ENCODE results near the gene ZGLP1. TPM values are rescaled to one million over a fixed set of nuclear protein-coding genes. Genes with fewer than 3 reads are reported as not detected.

ZGLP1 gene
- total RNA-seq, 1 experiment from 2014 or later = 5.0 TPM

DNA sequence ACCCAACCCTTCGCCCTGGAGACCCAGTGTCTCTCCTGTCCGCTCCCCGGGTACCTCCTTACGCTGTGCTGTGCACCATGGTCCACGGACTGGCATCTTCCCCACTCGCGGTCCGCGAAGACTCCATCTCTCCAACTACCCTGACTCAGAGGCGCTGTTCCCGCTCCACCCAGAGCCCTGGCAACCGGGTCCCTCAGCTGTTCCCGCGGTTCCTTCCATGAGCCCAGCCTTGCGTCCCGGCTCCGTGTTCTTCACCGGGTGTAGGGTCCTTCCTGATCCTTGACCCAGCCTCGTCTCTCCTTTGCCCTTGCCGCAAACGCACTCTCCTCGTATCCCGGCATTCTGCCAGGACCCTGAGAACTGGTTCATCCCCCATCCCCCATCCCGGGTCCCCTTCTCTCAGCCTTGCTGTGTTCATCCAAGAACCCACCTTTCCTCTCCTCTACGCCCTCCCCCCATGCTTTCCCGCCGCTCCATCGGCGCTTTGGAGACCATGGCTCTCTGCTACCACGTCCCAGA lies 19.2 kb downstream of the ZGLP1 start:
- TF ChIP-seq, protein P1, sequence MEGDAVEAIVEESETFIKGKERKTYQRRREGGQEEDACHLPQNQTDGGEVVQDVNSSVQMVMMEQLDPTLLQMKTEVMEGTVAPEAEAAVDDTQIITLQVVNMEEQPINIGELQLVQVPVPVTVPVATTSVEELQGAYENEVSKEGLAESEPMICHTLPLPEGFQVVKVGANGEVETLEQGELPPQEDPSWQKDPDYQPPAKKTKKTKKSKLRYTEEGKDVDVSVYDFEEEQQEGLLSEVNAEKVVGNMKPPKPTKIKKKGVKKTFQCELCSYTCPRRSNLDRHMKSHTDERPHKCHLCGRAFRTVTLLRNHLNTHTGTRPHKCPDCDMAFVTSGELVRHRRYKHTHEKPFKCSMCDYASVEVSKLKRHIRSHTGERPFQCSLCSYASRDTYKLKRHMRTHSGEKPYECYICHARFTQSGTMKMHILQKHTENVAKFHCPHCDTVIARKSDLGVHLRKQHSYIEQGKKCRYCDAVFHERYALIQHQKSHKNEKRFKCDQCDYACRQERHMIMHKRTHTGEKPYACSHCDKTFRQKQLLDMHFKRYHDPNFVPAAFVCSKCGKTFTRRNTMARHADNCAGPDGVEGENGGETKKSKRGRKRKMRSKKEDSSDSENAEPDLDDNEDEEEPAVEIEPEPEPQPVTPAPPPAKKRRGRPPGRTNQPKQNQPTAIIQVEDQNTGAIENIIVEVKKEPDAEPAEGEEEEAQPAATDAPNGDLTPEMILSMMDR (IDR thresholded peaks at IDR 0.05 in 2 of 3, conservative IDR thresholded peaks at IDR 0.05 in 1 of 3; ENCODE audit: borderline replicate concordance in 1 of 3, insufficient read depth in 1 of 3, low read depth in 2 of 3, low read length in 2 of 3) = no peak
- peak overlapping the region; percentile 94 for H3K9ac ChIP-seq (ENCODE audit: low read length)
- peaks cover 16% of the 10 kb centered on the region; the same call in 1 of the 2 replicates for H3K79me2 ChIP-seq (ENCODE audit: insufficient read depth, low read length)
- intact Hi-C loops (cut with micrococcal nuclease) = no loop called here
- no peaks in the 10 kb centered on the region for H3K9me3 ChIP-seq (ENCODE audit: control insufficient read depth in 1 of 2, insufficient read depth in 1 of 2, low read depth in 1 of 2, low read length in 2 of 2)
- DNase-seq (ENCODE audit: low read depth, low spot score) (no peak), ATAC-seq (no peak)
- H3K4me2 ChIP-seq (ENCODE audit: low read length) = peak overlapping the region; percentile 100
- no peaks in the 10 kb centered on the region for H3K9me2 ChIP-seq (ENCODE audit: insufficient read depth)
- peaks cover 13 to 60% of the 10 kb centered on the region in 2 experiments for H3K4me1 ChIP-seq (ENCODE audit: control insufficient read depth in 1 of 2, insufficient read depth in 2 of 2, low read length in 2 of 2)
- CTCF ChIA-PET = interaction anchor here (0.9 to 3.2 kb wide), 5 partner anchors 17 to 100 kb away, joined by 3 to 30 read pairs (median 18); no protein-coding TSS in a partner anchor
- H3K27me3 ChIP-seq (ENCODE audit: insufficient read depth, low read length) = no peaks in the 10 kb centered on the region
- POLR2A ChIA-PET = interaction anchor here (0.6 to 2.6 kb wide), 5 partner anchors 10 to 345 kb away, joined by 3 to 26 read pairs (median 8); partner anchors contain the start of genes RAVER1 and TYK2
- no peak overlapping the region for H2AFZ ChIP-seq (ENCODE audit: low read depth, low read length, poor library complexity, severe bottlenecking)
- H4K20me1 ChIP-seq (ENCODE audit: insufficient read depth) = no peaks in the 10 kb centered on the region
- peak overlapping the region; percentile 77 to 91 for H3K4me3 ChIP-seq (replicated peaks in 1 of 2; ENCODE audit: low read depth in 1 of 2, low read length in 2 of 2)
- no TSS peak for BruUV-seq (replicated peaks)
- H3K36me3 ChIP-seq (ENCODE audit: control insufficient read depth in 1 of 2, insufficient read depth in 2 of 2, low read length in 2 of 2) = peaks cover 2 to 23% of the 10 kb centered on the region in 2 experiments; a peak in 2 of 4 replicates
- RAD21 ChIA-PET (ENCODE audit: low non-redundant PET in 1 of 2, low total read pairs in 2 of 2, uncharacterized antibody in 2 of 2, unreplicated experiment in 2 of 2) = no interaction called here
- peak overlapping the region; percentile 76 for H3K27ac ChIP-seq (ENCODE audit: low read depth, low read length)

DNA sequence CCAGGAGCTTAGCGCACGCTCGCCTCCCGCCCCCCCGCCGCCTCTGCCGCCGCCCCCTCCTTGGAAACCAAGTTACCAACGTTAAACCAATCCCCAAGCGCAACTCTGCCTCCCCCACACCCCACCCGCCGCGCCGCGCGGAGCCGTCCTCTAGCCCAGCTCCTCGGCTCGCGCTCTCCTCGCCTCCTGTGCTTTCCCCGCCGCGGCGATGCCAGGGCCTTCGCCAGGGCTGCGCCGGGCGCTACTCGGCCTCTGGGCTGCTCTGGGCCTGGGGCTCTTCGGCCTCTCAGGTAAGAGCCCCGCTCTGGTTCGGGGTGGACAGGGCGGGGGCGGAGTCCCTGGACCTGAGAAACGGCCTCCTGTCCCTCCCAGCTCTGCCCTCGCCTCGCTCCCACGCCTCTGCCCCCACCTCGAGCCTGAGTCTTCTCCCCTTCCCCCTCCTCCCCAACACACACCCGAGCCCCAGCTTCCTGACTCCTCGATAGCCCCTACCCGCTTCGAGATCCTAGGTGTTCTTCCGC lies 19.7 kb downstream of the ZGLP1 start, which contains the start of gene ICAM5:
TSS of gene ICAM5 (plus strand) at position 117 of the 521 bp plus-strand sequence. CDS start at position 209, 92 bp downstream.
- BruUV-seq (replicated peaks) = no TSS peak
- Histone ChIP-seq H4K20me1 (ENCODE audit: insufficient read depth) (no peaks in the 10 kb centered on the region), H3K79me2 (ENCODE audit: insufficient read depth, low read length) (peaks cover 16% of the 10 kb centered on the region; the same call in 1 of the 2 replicates), H3K4me3 (replicated peaks in 1 of 2; ENCODE audit: low read depth in 1 of 2, low read length in 2 of 2) (peak within 1 kb of the TSS; percentile 77 to 91), H3K4me2 (ENCODE audit: low read length) (peak within 1 kb of the TSS; percentile 100), H2AFZ (ENCODE audit: low read depth, low read length, poor library complexity, severe bottlenecking) (peak within 1 kb of the TSS; percentile 49), H3K9ac (ENCODE audit: low read length) (peak within 1 kb of the TSS; percentile 94), H3K27me3 (ENCODE audit: insufficient read depth, low read length) (no peaks in the 10 kb centered on the region), H3K36me3 (ENCODE audit: control insufficient read depth in 1 of 2, insufficient read depth in 2 of 2, low read length in 2 of 2) (peaks cover 2 to 23% of the 10 kb centered on the region in 2 experiments; a peak in 2 of 4 replicates), H3K27ac (ENCODE audit: low read depth, low read length) (peak within 1 kb of the TSS; percentile 76), H3K9me2 (ENCODE audit: insufficient read depth) (no peaks in the 10 kb centered on the region), H3K4me1 (ENCODE audit: control insufficient read depth in 1 of 2, insufficient read depth in 2 of 2, low read length in 2 of 2) (peaks cover 13 to 60% of the 10 kb centered on the region in 2 experiments), H3K9me3 (ENCODE audit: control insufficient read depth in 1 of 2, insufficient read depth in 1 of 2, low read depth in 1 of 2, low read length in 2 of 2) (no peaks in the 10 kb centered on the region)
- ATAC-seq = peak; percentile 34
- TF ChIP-seq EZH2 (IDR thresholded peaks at IDR 0.05) = no peak
- TF ChIP-seq JUND (IDR thresholded peaks at IDR 0.05) = no peak
- no peak for TF ChIP-seq EZH2phosphoT487 (IDR thresholded peaks at IDR 0.05; ENCODE audit: borderline replicate concordance)
- peak; percentile 54; the same call in 1 of the 2 replicates for TF ChIP-seq ZFX (IDR thresholded peaks at IDR 0.05)
- TF ChIP-seq, protein P2, sequence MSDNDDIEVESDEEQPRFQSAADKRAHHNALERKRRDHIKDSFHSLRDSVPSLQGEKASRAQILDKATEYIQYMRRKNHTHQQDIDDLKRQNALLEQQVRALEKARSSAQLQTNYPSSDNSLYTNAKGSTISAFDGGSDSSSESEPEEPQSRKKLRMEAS (IDR thresholded peaks at IDR 0.05) = no peak
- peak; percentile 82 for TF ChIP-seq EGR1 (IDR thresholded peaks at IDR 0.05; ENCODE audit: low read depth)
- no peak for TF ChIP-seq YY1 (IDR thresholded peaks at IDR 0.05; ENCODE audit: extremely low read depth, insufficient replicate concordance, low read depth, low read length)
- TF ChIP-seq POLR2AphosphoS5 (IDR thresholded peaks at IDR 0.05; ENCODE audit: low read depth, low read length) = peak; percentile 45; the same call in 1 of the 2 replicates
- TF ChIP-seq SRF (IDR thresholded peaks at IDR 0.05; ENCODE audit: low read depth) = no peak
- TF ChIP-seq TCF7L2 (IDR thresholded peaks at IDR 0.05; ENCODE audit: borderline replicate concordance, extremely low read depth, insufficient read depth, insufficient read length) = peak; percentile 4
- TF ChIP-seq SP1 (IDR thresholded peaks at IDR 0.05; ENCODE audit: low read depth) = no peak
- CTCF ChIA-PET = interaction anchor here (0.6 to 3.2 kb wide), 15 partner anchors 10 to 357 kb away, joined by 3 to 30 read pairs (median 4); partner anchors contain the start of genes CDC37 and RAVER1
- RAD21 ChIA-PET (ENCODE audit: low non-redundant PET in 1 of 2, low total read pairs in 2 of 2, uncharacterized antibody in 2 of 2, unreplicated experiment in 2 of 2) = interaction anchor here in 1 of 2 experiments (0.6 to 0.9 kb wide), 2 partner anchors 19 to 31 kb away, joined by 3 to 4 read pairs; partner anchors contain the start of gene ICAM1
- POLR2A ChIA-PET = interaction anchor here (0.6 to 2.6 kb wide), 18 partner anchors 8 to 818 kb away, joined by 3 to 26 read pairs (median 4); partner anchors contain the start of genes FDX2, PDE4A, RAVER1 and TYK2
- DNase-seq (ENCODE audit: low read depth, low spot score) = peak; percentile 57
- intact Hi-C loops (cut with micrococcal nuclease) = loop anchor here (2.0 kb wide), 1 partner anchor 43 kb away; the partner anchor contains the start of gene RAVER1

Measured in HCT116 (cell line).